ENCODE results near the gene HLA-DPB1.

DNA sequence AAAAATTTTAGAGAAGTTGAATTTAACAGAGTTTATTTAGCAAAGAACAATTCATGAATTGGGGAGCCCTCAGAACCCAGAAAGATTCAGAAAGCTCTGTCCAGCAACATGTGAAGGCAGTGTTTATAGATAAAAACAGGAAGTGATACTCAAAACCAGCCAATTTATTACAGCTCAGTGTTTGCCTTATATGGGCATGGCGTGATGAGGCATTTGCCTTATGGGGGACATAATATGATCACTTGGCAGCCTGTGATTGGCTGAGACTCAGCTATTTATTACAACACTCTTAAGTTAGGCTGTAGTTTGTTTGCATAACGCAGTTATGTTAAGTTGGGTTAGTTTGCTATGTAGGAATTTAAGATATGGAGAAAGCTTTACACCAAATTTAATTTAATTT, 13.8 kb upstream of the HLA-DPB1 start:
- TF ChIP-seq CTCF (IDR thresholded peaks at IDR 0.05; ENCODE audit: low read depth, low read length) (no peak), EZH2phosphoT487 (IDR thresholded peaks at IDR 0.05; ENCODE audit: low read depth) (no peak)

Measured in OCI-LY3 (cell line).